ENCODE results near the gene NINJ1.

NINJ1 gene

DNA sequence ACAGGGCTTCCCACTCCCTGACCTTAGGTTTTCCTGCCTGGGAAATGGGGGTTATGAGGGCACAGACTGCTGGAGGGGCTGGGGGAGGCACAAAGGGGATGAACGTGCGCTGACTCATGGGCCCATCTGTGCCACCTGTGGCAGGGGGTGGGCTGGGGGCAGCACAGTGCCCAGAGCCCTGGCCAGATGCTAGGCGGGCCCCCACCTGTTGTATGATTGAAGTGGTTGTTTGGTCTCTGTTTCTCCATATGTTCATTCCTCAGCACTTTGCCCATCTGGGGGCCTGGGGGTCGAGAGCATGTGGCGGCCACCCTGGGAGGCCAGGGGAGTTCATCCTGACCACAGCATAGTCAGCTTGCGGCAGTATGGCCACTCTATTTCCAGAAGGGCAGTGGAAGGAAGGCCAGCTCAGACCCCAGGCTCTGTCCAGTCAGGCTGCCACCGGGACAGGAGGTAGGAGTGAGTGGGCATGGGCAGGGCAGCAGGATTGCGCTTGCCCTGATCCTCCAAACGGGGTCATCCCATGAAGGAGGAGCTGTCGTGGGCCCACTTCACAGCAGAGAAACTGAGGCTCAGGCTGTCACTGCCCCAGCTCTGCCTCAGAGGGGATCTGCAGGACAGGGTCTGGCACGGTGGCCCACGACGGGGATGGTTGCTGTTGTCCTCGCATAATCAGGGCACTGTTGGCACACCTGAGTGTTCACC is 841 bp upstream of the NINJ1 start:
- DNase-seq (ENCODE audit: low read depth), result no peak
- H3K4me3 ChIP-seq (ENCODE audit: low read depth, low read length), result peak overlapping the region; percentile 75

DNA sequence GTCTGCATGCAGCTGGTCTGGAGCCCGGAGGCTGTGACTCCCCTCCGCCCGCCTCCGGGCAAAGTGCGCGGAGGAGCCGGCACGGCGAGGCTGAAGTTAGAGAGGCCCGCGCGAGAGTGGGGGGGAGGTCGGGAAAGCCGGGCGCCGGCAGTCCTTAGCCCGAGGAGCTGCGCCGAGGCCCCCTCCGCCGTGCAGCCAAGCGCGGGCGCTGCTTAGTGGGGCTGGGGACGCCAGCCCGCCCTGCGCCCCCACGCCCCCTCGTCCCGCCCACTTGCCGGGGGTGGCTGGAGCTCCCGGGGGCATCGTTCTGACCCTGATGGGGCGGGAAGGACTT is 403 bp downstream of the NINJ1 start:
- H3K4me3 ChIP-seq (ENCODE audit: low read depth, low read length), result peak overlapping the region; percentile 75
- DNase-seq (ENCODE audit: low read depth), result peak; percentile 56

DNA sequence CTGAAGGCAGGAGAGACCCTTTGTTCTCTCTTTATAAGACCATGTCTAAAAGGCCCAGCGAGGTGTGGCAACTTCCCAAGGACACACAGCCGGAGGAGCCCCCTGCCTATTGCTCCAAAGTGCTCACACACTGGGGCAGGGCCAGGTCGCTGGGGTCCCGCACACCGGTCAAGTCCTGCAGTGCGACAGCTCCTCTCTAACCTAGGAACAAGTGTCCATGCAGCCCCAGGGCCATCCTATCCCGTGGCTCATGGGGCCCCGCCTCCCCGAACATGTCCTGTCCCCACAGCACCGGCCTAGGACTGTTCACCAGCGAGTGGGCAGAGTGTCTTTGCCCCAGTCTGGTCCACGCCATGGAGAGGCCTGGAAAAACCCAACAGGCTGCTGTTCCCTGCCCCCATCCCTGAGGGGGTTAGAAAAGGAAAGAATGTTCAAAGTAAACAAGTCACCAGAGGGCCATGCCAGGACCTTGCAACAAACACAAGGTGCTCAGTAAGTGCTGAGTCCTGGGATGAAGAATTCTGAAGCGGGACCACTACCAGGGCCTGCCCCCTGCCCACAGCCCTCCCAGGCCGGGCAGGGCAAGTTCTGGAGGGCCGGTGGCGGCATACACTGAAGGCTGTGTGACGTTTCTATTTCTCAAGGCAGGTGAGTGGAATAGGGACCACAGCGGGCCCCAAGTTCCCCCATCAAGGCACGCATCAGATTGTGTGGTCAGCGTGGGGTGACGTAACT is 938 bp downstream of the NINJ1 start:
- peak overlapping the region; percentile 75 for H3K4me3 ChIP-seq (ENCODE audit: low read depth, low read length)
- DNase-seq (ENCODE audit: low read depth), result no peak

DNA sequence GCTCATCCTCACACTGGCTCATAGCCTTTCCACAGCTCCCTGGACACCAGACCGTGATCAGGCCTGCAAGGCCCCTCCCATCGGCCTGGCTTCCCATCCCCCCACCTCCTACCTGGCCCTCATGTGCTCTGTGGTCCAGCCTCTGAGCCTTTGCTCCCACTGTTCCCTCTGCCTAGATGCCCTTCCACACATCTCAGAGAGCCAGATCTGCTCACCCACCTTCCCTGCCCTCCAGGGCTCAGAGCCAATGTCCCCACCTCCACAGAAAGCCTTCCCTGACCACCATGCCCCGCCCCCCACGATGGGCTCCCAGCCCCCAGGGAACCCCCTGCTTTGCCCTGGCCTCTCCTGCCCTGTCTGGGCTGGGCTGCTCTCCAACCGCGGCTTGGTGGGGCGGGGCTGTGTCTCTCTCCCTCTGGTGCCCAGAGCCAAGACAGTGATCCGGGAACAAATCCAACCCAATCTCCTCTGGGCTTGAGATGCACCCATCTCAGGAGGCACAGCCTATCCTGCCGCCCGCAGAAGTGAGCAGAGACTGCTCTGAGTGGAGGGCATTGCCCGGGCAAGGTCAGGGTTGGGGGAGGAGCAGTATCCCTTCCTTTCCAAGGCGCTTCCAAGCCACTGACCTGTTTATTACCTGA is 1.6 kb downstream of the NINJ1 start:
- peak overlapping the region; percentile 75 for H3K4me3 ChIP-seq (ENCODE audit: low read depth, low read length)
- no peak for DNase-seq (ENCODE audit: low read depth)

DNA sequence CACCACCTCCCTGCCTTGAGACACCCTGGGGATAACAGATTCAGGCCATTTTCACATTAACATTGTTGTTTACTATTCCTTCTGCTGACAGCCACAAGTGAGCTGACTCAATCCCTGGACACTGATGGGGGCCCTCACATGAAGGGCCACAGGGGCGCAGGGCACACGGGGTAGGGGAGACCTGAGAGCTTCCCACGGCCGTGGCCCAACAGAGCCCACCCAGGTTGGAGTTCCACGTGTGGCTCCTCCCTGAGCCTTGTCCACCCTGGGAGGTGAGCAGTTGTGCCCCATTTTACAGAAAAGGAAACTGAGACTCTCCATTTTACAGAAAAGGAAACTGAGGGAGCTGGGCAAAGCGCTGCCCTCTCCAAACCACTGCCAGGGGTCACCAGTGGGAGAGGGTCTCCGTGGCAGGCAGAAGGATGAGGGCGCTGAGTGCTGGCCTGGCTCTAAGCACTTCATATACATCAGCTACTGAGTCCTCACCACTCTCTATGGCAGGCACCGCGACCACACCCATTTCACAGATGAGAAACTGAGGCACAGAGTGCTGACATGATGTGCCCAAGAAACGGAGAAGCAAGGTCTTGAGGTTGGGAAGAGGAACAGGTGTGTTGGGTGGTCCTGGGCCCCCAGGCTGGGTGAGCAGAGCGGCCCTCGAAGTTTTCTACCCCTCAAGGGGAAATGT is 2.3 kb downstream of the NINJ1 start:
- H3K4me3 ChIP-seq (ENCODE audit: low read depth, low read length), result no peak overlapping the region
- DNase-seq (ENCODE audit: low read depth), result no peak

DNA sequence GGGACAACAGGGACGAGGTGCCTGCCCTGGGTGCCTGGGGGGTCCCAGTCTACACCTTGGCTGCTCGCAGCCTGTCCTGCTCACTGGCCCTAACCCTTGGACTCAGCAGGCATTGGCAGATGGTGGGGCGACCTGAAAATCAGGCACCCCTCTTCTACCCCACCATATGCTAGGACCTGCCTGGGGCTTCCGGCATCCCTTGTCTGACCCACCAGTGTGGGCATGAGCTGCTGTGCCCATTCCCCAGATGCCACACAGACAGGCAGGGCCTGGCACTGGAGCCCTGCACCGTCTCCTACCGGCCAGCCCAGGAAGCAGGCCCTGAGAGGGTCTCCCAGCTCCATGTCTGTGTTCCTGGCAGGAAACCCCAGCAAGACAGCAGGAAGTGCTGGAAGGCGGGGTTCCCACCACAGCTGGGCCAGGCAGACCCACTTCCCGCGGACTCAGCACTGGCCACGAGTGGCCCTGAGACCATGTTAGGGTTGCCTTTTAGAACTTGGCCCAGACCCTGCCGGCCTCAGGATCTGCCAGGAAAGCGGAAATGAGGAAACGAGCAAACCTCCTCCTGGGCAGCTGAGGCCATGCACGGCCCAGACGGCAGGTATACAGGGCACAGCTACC is 3.1 kb downstream of the NINJ1 start:
- no peak overlapping the region for H3K4me3 ChIP-seq (ENCODE audit: low read depth, low read length)
- DNase-seq (ENCODE audit: low read depth), result no peak

DNA sequence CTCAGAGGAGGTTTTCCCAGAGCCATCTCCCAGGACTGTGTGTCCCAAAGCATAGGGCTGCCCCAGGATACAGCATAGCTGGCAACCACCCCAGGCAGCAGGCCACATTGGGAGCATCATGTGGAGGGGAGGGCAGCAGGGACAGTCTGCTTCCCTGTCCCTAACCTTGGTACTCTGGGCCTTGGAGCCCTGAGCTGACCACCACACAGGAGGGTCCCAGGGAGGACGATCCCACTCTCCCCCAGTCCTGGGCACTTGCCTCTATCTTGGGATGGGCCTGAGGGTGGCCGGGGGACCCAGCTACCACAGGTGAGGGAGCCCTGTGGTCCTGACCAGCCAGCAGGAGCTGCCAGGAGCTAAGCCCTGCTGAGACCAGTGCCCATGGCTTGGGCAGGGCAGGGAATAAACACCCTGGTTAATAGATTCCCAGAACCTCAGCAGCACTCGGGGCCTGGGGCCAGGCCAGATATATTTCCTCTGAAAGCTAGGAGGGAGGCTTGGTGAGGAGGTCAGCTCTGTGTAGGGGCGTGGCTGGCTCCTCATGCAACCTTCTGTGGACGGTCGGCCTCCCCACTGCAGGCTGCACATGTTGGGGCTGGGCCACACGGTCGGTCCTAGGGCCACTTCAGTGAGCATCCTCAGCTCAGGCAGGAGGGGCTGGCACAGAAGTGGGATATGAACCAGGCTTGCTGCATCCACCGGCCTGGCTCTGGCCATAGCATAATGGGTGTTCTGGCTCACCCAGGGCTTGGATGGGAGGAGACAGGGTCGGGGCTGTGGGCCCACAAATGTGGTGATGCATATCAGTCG is 4.2 kb downstream of the NINJ1 start:
- DNase-seq (ENCODE audit: low read depth), result no peak

DNA sequence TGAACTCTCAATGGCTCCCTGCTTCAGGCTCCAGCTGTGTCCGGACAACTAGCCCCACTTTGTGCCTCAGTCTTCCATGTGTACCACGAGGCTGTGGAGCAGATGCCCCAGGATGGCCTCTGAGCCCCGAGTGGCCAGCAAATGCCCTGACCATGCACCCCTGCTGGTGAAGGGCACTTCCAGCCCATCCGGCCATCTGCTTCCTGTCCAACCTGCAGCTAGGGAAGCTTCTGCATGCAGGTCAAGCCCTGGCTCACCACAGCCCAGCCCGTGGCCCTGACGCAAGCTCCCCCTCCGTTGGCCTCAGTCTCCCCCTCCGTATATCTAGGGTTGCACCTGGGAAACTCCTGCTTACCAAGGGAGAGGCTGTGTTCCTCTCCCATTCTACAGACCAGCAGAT is 4.8 kb downstream of the NINJ1 start:
- H3K4me3 ChIP-seq (ENCODE audit: low read depth, low read length), result no peak overlapping the region
- no peak for DNase-seq (ENCODE audit: low read depth)

More for the DNA sequence above, 4.2 kb downstream of the NINJ1 start:
- H3K4me3 ChIP-seq (ENCODE audit: low read depth, low read length), result no peak overlapping the region

DNA sequence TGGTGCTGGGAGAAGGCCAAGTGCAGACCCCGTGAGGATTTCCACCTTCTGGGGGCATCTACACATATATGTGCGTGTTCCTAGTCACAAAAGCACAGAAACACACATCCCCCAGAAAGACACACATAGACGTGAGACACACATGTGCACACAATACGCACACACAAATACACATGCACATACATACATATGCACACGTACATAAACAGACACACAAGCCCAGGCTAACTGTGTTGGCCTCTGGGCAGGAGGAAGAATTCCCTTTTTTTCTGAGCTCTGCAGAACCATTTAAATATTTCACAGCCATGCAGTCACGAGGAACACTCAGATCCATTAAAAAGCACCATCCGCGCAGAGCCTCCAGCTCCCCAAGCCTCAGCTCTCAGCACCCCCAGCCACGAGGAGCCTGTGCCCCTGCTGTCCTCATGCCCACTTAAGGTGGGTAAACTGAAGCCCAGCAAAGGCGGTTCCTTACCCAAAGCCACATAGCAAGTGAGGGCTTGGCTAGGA is 5.3 kb downstream of the NINJ1 start:
- no peak for DNase-seq (ENCODE audit: low read depth)
- no peak overlapping the region for H3K4me3 ChIP-seq (ENCODE audit: low read depth, low read length)

DNA sequence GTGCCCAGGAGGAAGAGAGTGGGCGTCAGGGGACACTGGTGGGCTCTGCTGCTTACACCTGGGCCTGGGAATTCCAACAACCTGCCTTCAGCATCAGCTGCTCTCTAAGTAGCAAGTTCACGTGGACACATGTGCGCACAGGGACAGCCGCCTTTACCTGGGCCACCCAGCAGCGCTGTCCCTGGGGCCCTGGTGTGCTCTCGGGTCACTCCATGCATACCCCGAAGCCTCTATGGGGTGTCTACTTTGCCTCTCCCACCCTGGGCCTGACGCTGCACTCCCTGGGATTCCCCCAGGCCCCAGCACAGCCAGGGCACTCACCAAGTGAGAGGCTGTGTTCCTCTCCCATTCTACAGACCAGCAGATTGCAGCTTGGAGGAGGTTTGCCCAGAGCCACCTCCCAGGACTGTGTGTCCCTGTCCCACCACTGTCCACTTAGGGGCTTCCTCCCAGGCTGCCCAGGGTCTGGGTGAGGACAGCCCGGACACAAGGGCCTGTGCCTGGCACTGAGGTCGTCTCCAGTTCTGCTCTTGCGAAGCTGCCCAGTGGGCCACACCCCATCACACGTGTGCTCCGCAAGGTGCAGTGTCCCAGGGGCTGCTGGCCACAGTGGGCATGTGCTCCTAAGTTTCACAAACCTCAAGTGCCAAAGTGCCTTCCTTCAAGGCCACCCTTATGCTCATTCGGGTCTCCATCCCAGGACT is 5.9 kb downstream of the NINJ1 start:
- no peak for DNase-seq (ENCODE audit: low read depth)
- no peak overlapping the region for H3K4me3 ChIP-seq (ENCODE audit: low read depth, low read length)

DNA sequence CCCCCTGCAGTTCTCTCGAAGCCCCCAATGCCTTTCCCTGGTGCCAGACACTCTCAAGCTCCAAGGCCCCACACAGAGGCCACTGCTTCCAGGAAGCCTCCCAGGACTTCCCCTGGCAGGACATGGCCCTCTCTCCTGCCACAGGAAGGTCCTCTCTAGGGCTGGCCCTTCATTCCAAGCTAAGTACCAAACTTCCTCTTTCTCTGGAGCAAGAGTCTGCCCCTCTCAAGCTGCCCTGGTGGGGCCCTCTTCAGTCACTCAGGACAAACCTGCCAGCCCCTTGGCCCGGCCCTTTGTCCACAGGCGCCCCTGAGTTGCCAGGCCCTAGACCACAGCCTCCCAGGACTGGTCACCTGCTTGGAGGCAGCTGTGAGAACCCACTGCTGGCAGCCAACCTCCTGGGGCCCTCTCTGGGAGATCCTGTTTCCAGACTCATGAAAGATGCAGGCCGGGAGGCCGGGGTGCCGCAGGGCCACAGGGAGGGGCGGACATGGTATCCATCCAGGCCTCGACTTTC is 6.6 kb downstream of the NINJ1 start:
- DNase-seq (ENCODE audit: low read depth), result no peak
- H3K4me3 ChIP-seq (ENCODE audit: low read depth, low read length), result no peak overlapping the region

DNA sequence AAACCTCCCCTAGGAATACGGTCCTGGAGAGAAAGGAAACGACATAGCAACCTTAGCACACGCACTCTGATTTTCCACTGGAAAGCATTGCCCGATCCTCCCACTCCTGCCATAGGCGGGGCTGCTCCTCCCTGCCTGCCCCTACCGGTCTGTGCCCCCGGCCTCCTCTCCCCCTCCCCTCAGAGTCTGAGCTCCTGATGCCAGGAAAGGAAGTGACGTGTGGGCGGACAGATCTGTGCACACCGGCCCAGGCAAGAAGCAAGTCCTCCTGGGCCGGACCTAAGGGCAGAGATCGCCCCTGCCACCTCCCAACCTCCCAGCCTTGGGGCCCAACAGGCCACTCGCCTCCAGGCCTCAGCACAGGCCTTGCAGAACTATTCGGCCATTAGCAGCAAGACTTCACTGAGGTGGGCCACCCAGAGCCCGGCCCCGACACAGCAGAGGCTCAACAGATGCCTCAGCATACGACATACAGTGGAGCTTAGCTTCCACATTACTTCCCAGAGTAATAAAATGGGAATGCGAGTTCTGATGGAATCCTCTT is 7.2 kb downstream of the NINJ1 start:
- no peak overlapping the region for H3K4me3 ChIP-seq (ENCODE audit: low read depth, low read length)
- DNase-seq (ENCODE audit: low read depth), result no peak

DNA sequence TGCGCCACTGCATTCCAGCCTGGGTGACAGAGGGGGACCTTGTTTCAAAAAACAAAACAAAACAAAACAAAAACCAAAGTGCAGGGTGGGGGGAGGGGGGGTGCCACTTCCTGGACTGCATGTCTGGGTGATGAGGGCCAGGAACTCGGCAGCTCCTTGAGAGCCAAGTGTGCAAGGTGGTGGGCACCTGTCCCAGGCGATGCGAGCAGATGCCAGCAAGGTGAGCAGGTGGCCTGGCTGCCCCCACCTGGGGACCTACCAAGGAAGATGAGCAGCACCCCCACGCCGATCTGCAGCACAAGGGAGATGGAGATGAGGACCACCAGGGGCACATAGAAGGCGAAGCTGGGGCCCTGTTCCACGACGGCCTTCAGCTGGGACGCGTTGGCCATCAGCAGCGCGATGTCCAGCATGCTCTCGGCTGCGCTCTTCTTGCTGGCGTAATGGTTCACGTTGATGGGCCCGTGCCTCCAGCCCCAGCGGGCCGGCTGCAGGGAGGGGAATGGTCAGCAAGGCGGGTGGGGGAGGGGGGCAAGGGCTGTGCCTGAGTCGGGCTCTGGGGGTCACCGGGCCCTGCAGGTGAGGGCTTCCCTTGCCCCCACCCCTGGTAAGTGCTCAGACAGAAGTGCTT is 7.8 kb downstream of the NINJ1 start:
- DNase-seq (ENCODE audit: low read depth), result no peak
- no peak overlapping the region for H3K4me3 ChIP-seq (ENCODE audit: low read depth, low read length)

DNA sequence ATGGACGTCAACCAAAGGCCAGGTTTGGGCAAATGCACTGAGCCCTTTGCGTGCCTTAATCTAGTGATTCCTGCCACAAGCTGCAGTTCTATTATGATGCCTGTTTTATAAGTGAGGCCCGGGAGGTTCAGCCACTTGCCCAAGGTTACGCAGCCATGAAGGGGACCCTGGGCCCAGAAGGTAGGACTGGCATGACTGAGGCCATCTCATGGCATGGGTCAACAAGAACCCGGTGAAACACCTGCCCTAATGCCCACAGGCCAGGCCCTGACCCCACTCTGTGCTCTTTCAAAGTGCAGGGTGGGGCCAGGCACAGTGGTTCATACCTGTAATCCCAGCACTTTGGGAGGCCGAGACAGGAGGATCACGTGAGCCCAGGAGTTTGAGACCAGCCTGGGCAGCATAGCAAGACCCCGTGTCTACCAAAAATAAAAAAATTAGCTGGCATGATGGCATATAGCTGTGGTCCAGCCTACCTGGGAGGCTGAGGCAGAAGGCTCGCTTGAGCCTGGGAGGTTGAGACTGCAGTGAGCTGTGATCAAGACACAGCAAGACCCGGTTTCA is 8.6 kb downstream of the NINJ1 start:
- DNase-seq (ENCODE audit: low read depth), result no peak
- H3K4me3 ChIP-seq (ENCODE audit: low read depth, low read length), result no peak overlapping the region

DNA sequence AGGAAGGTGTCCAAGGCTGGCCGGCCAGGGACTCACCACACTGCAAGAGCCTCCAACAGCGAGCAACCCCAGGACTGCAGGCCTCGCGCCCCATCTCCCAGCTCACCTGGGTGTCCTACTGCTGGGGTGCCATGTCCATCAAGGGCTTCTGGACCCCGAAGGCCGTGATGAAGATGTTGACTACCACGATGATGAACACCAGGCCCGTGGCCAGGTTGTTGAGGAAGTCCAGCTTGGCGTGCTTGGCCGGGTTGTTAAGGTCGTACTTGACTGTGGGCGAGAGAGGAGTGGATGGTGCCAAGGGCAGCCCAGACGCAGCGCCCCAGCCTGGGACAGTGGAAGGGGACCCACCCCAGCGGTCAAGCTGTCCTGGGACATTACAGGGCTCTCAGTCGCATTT is 9.3 kb downstream of the NINJ1 start:
- DNase-seq (ENCODE audit: low read depth), result no peak

DNA sequence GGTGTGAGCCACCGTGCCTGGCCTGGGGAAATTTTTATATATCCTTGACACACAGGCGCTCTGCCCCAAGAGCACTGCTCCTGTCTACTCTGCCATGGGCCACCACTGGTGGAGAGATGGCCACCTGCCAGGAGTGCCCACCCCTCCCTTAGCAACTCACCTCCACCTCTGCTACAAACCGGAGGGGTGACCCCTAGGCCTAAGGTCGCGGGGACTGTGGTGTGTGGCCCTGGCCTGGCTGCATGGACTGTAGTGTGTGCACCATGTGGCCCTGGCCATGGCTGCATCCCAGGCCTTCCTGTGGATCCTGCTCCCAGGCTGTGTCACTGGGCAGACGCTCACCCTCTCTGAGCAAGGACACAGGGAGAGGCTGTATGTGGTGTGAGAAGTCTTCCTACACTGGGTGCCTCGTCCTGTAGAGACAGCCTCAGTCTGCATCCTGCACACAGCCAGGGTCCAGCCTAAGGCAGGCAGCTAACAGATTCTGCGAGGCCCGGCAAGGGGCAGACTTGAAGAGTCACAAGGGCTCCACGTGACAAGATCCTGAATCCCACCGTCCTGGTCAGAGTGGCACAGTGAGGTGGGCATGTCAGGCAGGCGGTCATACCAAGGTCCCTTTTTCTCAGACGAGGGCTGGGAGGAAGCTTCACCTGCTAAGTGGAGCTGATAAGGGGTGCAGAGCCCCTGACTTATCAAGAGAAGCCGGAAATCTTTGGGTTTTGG is 10.3 kb downstream of the NINJ1 start:
- no peak overlapping the region for H3K4me3 ChIP-seq (ENCODE audit: low read depth, low read length)
- DNase-seq (ENCODE audit: low read depth), result no peak

More for the DNA sequence above, 9.3 kb downstream of the NINJ1 start:
- no peak overlapping the region for H3K4me3 ChIP-seq (ENCODE audit: low read depth, low read length)
